KMS-11 (cell line): ENCODE data around the gene PRKCE.

Experiments used
- H2AFZ ChIP-seq: fragments of 200-600 bp; sonication (generic); 2 replicates; pipeline ENCODE4 v1.6.1; 2016; ENCODE audit warnings: antibody characterized with exemption, mixed run types, low read depth
- H3K27ac ChIP-seq: fragments of 200-600 bp; sonication (generic); 2 replicates; pipeline ENCODE4 v1.6.1; 2016; ENCODE audit warnings: mild to moderate bottlenecking, mixed run types
- H3K27me3 ChIP-seq: fragments of 200-600 bp; sonication (generic); 2 replicates; pipeline ENCODE4 v1.6.1; 2017; ENCODE audit warnings: mild to moderate bottlenecking, low read depth, mixed run types, moderate library complexity; ENCODE audit not compliant: insufficient read depth
- H3K36me3 ChIP-seq: fragments of 200-600 bp; sonication (generic); 2 replicates; pipeline ENCODE4 v1.6.1; 2017; ENCODE audit warnings: mild to moderate bottlenecking, mixed run types; ENCODE audit not compliant: insufficient read depth
- H3K4me1 ChIP-seq: fragments of 200-600 bp; sonication (generic); 2 replicates; pipeline ENCODE4 v1.6.1; 2016; ENCODE audit warnings: mild to moderate bottlenecking, low read depth, mixed run types; ENCODE audit not compliant: poor library complexity, severe bottlenecking
- H3K4me2 ChIP-seq: fragments of 200-600 bp; sonication (generic); 2 replicates; pipeline ENCODE4 v1.7.0; 2016; ENCODE audit warnings: mild to moderate bottlenecking, mixed run types
- H3K4me3 ChIP-seq: fragments of 200-600 bp; sonication (generic); IDR thresholded peaks from 2 replicates; pipeline ENCODE4 v1.6.1; 2017; ENCODE audit warnings: low read depth, low read length, mixed read lengths; ENCODE audit not compliant: insufficient read depth
- H3K79me2 ChIP-seq: fragments of 200-600 bp; sonication (generic); 2 replicates; pipeline ENCODE4 v1.6.1; 2016; ENCODE audit warnings: low read depth, mixed run types; ENCODE audit not compliant: insufficient read depth
- H3K9ac ChIP-seq: fragments of 200-600 bp; sonication (generic); 2 replicates; pipeline ENCODE4 v1.6.1; 2016; ENCODE audit warnings: mild to moderate bottlenecking, mixed run types
- H4K20me1 ChIP-seq: fragments of 200-600 bp; sonication (generic); 2 replicates; pipeline ENCODE4 v1.6.1; 2016; ENCODE audit warnings: mild to moderate bottlenecking, mixed run types; ENCODE audit not compliant: insufficient read depth
- TF ChIP-seq, protein P1 (sequence below): fragments of 200-600 bp; sonication (generic); conservative IDR thresholded peaks from 2 replicates; pipeline ENCODE4 v1.6.1; 2017; ENCODE audit warnings: low read depth, mild to moderate bottlenecking, antibody characterized with exemption, low read length, moderate library complexity, mixed read lengths

The PRKCE gene

DNA sequence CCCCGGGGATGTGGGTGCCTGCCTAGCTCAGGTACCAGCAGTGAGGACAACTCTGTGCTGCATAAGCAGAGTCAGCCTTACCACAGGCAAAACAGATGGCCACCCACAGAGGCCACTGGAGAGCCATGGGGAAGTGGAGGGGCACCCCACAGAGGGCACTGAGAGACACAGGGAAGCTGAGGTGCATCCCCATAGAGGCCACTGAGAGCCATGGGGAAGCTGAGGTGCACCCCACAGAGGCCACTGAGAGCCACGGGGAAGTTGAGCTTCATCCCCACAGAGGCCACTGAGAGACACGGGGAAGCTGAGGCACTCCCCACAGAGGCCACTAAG is 511.6 kb downstream of the PRKCE start:
- Histone ChIP-seq H3K4me1 (no peaks in the 10 kb centered on the region), H2AFZ (no peak overlapping the region), H3K36me3 (no peaks in the 10 kb centered on the region), H4K20me1 (no peaks in the 10 kb centered on the region), H3K9ac (no peak overlapping the region), H3K27me3 (no peaks in the 10 kb centered on the region), H3K4me2 (no peak overlapping the region), H3K79me2 (no peaks in the 10 kb centered on the region), H3K27ac (no peak overlapping the region), H3K4me3 (no peak overlapping the region)
- TF ChIP-seq, protein P1, sequence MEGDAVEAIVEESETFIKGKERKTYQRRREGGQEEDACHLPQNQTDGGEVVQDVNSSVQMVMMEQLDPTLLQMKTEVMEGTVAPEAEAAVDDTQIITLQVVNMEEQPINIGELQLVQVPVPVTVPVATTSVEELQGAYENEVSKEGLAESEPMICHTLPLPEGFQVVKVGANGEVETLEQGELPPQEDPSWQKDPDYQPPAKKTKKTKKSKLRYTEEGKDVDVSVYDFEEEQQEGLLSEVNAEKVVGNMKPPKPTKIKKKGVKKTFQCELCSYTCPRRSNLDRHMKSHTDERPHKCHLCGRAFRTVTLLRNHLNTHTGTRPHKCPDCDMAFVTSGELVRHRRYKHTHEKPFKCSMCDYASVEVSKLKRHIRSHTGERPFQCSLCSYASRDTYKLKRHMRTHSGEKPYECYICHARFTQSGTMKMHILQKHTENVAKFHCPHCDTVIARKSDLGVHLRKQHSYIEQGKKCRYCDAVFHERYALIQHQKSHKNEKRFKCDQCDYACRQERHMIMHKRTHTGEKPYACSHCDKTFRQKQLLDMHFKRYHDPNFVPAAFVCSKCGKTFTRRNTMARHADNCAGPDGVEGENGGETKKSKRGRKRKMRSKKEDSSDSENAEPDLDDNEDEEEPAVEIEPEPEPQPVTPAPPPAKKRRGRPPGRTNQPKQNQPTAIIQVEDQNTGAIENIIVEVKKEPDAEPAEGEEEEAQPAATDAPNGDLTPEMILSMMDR, result no peak

DNA sequence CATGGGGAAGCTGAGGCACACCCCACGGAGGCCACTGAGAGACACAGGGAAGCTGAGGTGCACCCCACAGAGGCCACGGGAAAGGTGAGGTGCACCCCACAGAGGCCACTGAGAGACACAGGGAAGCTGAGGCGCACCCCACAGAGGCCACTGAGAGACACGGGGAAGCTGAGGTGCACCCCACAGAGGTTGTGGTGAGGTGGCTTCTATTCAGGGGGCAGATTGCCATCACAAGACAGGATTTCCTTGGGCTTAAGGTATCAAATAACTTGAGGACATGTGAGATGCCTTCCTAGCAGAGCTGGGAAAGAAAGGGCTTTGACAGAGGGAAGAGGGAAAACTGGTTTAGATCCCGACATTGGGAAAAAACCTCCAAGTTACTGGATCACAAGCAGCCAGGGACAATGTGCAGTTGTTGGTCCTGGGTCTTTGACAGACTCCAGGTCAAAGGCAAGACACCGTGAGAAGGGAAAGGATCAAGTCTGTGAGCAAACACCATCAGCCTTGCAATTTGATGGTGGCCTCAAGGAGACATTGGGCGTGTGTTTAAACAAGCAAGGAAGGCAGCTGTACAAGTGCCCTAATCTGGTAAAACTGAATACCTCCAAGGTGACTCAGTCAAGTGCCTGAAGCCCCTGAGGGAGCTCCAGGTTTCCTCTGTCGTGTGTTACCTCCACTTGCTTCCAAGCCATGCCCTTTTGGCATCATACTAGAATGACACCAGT is 512.5 kb downstream of the PRKCE start:
- Histone ChIP-seq H3K79me2 (no peaks in the 10 kb centered on the region), H3K4me1 (no peaks in the 10 kb centered on the region), H3K27ac (no peak overlapping the region), H3K9ac (no peak overlapping the region), H3K4me3 (no peak overlapping the region), H4K20me1 (no peaks in the 10 kb centered on the region), H2AFZ (no peak overlapping the region), H3K27me3 (no peaks in the 10 kb centered on the region), H3K36me3 (no peaks in the 10 kb centered on the region), H3K4me2 (no peak overlapping the region)
- TF ChIP-seq, protein P1, result no peak

DNA sequence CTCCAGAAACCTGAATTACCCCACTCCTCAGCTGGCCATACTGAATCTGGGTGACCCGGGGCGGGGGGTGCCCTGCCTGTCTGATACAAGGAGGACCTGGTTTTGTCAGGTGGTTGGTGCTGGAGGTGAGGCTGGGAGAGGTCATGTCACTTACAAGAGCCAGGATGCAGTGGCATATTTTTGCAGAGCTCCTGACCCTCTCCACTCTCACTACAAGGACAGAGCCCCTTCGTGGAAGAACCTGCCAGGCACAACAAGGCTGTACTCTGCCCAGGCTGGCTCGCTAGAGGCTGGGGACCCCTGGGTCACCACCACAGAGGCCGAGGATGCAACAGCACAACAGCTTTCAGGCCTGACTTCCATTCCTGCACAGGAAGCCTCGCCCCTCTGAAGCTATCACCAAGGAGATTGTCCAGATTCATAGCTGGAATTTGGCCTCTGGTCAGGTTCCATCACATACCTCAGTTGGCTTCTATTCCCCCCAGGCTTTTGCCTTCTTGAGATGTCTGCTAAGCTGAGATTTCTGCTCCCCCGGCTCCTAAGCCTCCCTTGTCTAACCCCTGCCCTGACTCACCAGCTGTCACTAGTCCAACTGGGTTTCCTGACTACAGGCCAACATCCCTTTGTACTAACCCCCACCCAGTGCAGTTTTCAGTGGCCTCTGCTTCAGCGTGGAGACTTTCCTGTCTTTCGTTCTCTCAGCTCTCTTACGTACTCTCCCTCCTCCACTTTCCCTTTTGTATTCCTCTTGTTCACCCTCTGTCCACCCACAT is 513.2 kb downstream of the PRKCE start:
- H3K27ac ChIP-seq, result no peak overlapping the region

GRCh38 chr2:46165916-46166315 is 514.4 kb downstream of the PRKCE start:
- Histone ChIP-seq H3K79me2 (no peaks in the 10 kb centered on the region), H3K4me3 (no peak overlapping the region)
- TF ChIP-seq, protein P1, result no peak

More for the DNA sequence above, 513.2 kb downstream of the PRKCE start:
- no peaks in the 10 kb centered on the region for H3K27me3 ChIP-seq
- no peak overlapping the region for H2AFZ ChIP-seq
- TF ChIP-seq, protein P1, result no peak
- no peaks in the 10 kb centered on the region for H3K4me1 ChIP-seq
- no peak overlapping the region for H3K4me3 ChIP-seq
- H3K79me2 ChIP-seq, result no peaks in the 10 kb centered on the region
- no peak overlapping the region for H3K4me2 ChIP-seq
- no peaks in the 10 kb centered on the region for H4K20me1 ChIP-seq
- no peak overlapping the region for H3K9ac ChIP-seq
- H3K36me3 ChIP-seq, result no peaks in the 10 kb centered on the region

More at GRCh38 chr2:46165916-46166315, 514.4 kb downstream of the PRKCE start:
- H3K27ac ChIP-seq, result no peak overlapping the region
- H3K4me2 ChIP-seq, result no peak overlapping the region
- no peaks in the 10 kb centered on the region for H3K36me3 ChIP-seq
- no peaks in the 10 kb centered on the region for H3K4me1 ChIP-seq
- no peak overlapping the region for H3K9ac ChIP-seq
- no peak overlapping the region for H2AFZ ChIP-seq
- H4K20me1 ChIP-seq, result no peaks in the 10 kb centered on the region
- no peaks in the 10 kb centered on the region for H3K27me3 ChIP-seq
